Measurements from ENCODE around the gene ZNF669.

ZNF669 gene

GRCh38 chr1:247056071-247056470 is 48.1 kb downstream of the ZNF669 start:
- DNase-seq: no peak

- DNase-seq: no peak
Measured at GRCh38 chr1:247054992-247055415, 49.2 kb downstream of the ZNF669 start.
